GM21526 (cell line): Measurements from ENCODE around the gene RPL15.
"Not testable (repeated sequence)": the region's sequence is repeated elsewhere in the genome, so short reads cannot be mapped to it uniquely, and the experiment has no call there.

Experiments used
- ATAC-seq: cut with Tn5 transposase; IDR thresholded peaks from one replicate; pipeline ENCODE4 v1.9.1; 2021; ENCODE audit warnings: moderate library complexity; ENCODE audit not compliant: unreplicated experiment, low FRiP score

The RPL15 gene

GRCh38 chr3:23916886-23917678 lies at the start of gene RPL15, which contains the start of gene NKIRAS1:
Gene RPL15 (plus strand): TSS chr3:23917132. CDS start chr3:23917860, 728 bp downstream.
Gene NKIRAS1 (minus strand): TSS chr3:23916990. CDS start chr3:23910904, 6,086 bp downstream.
- ATAC-seq = peak; percentile 89

- no peak for ATAC-seq
Observed at GRCh38 chr3:23867400-23867799, 49.5 kb upstream of the RPL15 start.

- ATAC-seq = no peak
Observed at GRCh38 chr3:23867838-23868237, 49.1 kb upstream of the RPL15 start.

GRCh38 chr3:23869977-23870662 lies 46.8 kb upstream of the RPL15 start:
- ATAC-seq = no peak

DNA sequence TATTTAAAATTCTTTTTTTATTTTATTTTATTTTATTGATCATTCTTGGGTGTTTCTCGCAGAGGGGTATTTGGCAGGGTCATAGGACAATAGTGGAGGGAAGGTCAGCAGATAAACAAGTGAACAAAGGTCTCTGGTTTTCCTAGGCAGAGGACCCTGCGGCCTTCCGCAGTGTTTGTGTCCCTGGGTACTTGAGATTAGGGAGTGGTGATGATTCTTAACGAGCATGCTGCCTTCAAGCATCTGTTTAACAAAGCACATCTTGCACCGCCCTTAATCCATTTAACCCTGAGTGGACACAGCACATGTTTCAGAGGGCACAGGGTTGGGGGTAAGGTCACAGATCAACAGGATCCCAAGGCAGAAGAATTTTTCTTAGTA lies 46.3 kb upstream of the RPL15 start:
- ATAC-seq = not testable (repeated sequence)

DNA sequence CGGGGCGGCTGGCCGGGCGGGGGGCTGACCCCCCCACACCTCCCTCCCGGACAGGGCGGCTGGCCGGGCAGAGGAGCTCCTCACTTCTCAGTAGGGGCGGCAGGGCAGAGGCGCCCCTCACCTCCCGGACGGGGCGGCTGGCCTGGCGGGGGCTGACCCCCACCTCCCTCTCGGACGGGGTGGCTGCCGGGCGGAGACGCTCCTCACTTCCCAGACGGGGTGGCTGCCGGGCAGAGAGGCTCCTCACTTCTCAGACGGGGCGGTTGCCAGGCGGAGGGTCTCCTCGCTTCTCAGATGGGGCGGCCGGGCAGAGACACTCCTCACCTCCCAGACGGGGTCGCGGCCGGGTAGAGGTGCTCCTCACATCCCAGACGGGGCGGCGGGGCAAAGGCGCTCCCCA lies 45.6 kb upstream of the RPL15 start:
- ATAC-seq = not testable (repeated sequence)

GRCh38 chr3:23872330-23872729 lies 44.6 kb upstream of the RPL15 start:
- no peak for ATAC-seq

DNA sequence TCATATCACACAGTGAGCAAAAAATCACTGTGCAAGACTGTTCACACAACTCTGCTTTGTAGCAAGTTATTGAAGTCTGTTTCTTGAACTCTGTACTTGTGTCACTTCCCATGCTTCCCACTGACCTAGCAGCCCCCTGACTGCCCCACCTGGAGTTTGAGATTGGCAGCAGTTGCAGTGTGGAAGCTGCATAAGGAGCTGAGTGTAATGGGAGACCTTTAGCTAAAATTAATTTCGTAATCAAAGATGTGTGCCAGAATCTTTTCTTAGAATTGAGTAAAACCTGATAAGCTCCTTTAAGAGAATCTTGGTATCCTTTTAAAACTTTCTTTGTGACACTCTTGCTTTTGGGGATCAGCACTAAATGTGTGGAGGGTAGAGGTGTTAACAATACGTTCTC lies 43.0 kb upstream of the RPL15 start:
- ATAC-seq = no peak

DNA sequence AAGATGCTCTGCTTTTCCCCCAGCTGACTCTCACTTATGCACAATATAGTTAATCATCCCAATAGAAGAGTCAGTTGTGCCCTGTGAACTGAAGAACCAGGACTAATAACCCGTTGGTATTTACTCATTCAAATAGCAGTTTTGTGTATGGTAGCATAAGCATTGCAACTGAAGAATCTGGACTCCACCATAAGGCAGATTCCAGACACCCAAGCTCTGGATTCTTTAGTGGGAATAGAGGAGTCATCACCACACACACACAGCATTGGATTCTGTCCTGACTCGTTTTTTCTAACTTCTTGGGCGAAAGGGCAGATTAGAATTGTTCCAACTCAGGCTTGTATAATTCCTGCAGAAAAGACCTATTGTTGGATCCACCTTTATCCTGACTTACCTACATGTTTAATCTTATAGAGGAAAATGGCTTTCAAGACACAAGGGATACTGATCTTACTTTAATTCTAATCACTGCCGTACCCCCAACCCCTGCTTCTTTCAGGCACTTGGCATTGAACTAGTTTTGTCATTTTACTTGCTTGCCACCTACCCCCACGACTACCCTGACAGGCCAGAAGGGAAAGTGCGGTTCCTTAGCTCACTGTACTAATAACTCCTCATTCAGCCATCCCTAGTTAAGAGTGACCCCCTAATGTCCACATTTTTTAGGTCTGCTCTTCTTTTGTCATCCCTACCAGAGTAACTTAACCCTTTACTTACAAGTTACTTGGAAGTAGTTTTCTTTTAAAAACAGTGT lies 42.4 kb upstream of the RPL15 start:
- no peak for ATAC-seq

DNA sequence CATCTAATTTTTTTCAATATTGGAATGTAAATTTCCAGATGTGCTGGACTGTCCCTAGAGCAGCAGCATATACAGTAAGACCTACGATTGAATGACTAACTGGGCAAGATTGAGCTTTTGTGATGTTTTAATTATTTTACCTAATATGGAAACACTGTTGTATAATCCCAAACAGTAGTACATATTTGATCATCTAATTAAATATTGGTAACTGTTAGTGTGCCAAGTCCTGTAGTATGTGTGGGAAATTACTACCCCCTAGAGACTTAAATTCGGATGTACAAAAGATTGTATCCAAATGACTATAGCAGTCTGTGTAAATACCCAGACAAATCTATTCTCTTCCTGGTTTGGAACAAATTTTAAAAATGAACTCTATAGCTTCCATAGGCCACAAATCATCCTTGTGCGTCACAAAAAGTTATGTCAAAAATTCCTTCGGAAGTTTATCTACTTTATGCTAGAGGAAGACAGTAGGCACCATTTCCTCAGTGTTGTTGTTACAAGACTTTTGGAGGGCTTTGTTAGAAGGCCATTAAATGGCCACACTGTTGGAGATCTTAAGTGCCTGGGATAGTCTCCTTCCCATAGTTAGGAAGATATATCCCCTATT lies 41.7 kb upstream of the RPL15 start:
- no peak for ATAC-seq

DNA sequence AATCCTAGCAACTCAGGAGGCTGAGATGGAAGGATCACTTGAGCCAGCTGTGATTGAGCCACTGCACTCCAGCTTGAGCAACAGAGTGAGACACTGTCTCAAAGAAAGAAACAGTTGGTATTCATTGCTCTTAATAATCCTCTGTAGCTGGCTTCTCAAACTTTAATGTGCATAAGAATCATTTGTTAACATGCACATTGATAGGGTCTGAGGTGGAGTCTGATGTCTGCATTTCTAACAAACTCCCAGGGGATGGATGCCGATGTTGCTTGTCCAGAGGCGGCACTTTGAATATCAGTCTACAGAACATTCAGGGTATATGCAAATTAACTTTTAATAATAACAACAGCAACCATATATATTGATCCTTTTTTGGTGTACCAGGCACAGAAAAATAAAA lies 40.0 kb upstream of the RPL15 start:
- no peak for ATAC-seq

DNA sequence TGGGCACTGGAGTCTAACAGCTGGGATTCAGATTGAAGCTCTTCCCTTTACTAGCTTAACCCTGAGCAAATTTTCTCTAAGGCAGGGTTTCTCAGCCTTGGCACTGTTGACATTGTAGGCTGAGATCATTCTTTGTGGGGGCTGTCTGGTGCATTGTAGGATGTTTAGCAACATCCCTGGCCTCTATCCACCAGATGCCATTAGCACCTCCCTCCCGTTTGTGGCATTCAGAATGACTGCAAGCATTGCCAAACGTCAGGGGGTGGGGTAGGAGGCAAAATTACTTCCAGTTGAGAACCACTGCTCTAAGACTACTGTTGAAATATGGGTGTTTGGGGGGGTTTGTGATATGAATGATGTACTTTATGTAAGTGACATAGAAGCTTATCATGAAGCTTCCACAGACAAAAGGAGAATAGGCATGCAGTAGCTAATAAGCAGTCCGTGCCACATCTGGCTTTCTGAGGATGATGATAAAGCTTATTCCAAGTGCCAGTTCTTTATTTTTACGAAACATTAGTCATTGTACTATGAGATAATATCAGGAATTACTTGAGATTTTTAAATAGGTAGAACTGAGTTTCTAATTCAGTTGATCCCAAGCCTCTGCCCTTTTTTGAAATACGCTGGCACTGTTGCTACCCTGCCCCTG lies 39.5 kb upstream of the RPL15 start:
- no peak for ATAC-seq

DNA sequence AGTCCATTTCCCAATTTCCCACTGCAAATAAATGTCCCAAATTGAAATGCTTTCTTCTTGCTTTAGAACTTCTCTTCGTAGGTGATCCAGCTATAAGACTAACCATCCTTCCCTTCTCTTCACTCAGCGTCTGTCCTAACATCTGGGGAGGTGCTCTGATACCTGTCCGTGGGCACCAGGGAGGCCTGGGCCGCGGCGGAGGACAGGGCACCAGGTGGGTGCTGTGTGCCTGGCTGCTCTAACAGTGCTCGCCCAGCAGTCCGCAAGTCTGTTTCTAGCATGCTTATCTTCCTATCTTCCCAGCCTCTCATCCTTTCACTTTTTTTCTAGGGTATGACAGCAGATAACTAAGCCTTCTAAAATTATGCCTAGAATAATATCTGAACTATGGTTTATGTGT lies 37.4 kb upstream of the RPL15 start:
- no peak for ATAC-seq

GRCh38 chr3:23880703-23881339 lies 36.1 kb upstream of the RPL15 start:
- ATAC-seq = no peak

DNA sequence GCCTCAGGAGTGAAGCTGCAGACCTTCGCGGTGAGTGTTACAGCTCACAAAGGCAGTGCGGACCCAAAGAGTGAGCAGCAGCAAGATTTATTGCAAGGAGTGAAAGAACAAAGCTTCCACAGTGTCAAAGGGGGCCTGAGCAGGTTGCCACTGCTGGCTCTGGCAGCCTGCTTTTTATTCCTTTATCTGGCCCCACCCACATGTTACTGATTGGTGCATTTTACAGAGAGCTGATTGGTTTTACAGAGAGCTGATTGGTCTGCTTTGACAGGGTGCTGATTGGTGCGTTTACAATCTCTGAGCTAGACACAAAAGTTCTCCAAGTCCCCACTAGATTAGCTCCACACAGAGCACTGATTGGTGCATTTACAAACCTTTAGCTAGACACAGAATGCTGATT lies 34.9 kb upstream of the RPL15 start:
- ATAC-seq = not testable (repeated sequence)

GRCh38 chr3:23882487-23882918 lies 34.4 kb upstream of the RPL15 start:
- ATAC-seq = no peak

DNA sequence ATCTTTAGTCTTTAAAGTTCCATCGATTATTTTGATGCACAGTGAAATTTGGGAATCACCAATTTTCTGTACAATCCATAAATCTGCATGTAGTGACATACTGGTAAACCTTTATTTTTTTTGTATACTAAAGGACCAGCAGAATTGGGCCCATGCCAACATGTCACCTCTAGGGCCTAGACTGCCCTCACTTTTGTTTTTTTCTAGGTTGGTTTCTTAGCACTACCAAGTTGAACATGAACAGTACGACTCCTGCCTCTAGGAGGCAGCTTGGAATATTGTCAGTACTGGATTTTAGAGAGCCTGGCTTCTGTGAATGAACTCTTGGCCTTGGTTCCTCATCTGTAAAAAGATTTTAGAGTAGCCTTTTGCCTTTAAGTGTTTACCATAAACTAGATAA lies 32.5 kb upstream of the RPL15 start:
- no peak for ATAC-seq

DNA sequence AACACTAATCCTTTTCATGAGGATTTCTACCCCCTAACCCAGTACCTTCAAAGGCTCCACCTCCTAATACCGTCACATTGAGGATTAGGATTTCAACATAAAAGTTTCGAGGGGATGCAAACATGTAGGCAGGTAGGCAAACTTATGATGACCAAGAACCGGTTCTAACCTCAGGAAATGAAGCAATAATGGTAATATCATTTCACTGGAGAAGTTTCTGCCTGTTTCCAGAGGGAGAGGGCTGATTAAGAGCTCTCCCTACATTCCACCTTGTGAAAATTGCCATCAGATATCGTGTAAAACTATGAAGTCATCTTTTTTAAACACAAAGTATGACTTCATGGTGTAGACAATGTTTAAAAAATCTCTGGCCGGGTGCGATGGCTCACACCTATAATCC lies 31.7 kb upstream of the RPL15 start:
- no peak for ATAC-seq

DNA sequence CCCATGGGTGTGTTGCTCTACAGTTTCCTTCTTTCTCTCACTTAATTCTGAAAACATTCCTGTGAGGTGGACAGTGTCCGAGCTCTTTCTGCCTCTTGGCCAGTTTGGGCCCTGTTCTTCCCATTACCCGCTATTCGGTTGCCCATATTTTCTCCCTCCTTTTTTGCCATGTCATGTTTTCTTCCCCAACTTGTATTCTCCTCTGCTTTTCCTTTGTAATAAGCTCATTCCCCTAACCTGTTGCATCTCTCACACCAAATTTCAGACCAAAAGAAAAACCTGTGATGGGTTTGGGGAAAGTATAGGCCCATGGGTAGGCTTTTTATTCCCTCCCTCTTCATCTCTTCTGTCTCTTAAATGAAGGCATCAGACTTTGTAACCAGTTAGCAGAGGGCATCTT lies 30.6 kb upstream of the RPL15 start:
- ATAC-seq = no peak
